HG03064 (cell line): ENCODE data around the gene TRMT2A.

ENCODE experiments used
- ATAC-seq: cut with Tn5 transposase; IDR thresholded peaks from one replicate; pipeline ENCODE4 v1.9.1; 2021; ENCODE audit warnings: low read depth; ENCODE audit not compliant: unreplicated experiment

Gene TRMT2A

GRCh38 chr22:20149257-20150250 lies 32.5 kb upstream of the TRMT2A start:
- no peak for ATAC-seq

DNA sequence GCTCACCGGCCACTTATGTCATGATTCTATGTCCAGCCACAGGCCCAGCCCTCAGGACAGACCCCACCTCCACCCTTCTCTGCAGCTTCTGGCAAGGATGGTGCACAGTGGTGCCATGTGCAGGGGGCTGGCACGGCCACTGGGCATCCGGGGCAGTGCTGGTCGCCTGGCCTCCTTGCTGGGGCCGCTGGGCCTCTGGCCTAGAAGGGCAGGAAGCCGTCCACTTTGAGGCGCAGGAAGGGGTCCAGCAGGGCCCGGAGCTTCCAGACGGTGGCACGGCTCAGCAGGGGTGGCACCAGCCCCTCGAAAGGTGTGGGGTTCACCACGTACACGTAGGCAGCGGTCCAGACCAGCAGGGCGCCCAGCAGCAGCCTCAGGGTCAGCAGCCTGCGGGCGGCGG lies 31.4 kb upstream of the TRMT2A start:
- ATAC-seq: no peak

- no peak for ATAC-seq
Measured at GRCh38 chr22:20147237-20147988, 30.4 kb upstream of the TRMT2A start.

- ATAC-seq: no peak
Measured at GRCh38 chr22:20146777-20147176, 29.8 kb upstream of the TRMT2A start.

- ATAC-seq: no peak
Measured at GRCh38 chr22:20145832-20146223, 28.8 kb upstream of the TRMT2A start.

DNA sequence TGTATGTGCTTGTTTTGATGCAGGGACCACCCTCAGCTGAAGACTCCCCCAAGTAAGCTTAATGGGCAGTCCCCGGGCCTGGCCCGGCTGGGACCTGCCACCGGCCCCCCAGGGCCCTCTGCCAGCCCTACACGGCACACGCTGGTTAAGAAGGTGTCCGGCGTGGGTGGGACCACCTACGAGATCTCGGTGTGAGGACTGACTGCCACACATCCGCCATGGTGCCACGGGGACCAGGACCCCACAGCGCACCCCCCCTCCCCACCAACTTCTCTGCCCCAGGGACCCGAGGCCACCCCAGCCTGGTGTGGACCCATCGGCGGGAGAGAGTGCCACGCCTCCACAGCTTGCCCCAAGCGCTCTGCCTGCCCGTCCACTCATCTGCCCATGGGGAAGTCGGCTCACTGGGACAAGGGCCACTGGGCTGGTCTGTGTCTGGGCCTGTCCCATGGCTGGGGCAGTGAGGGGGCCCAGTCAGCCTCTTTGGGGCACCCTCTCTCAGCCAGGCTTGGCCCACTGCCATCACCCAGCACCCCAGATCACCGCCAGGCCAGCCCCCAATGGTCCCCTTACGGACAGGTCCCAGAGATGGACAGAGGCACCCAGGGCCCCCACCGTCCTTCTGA lies 28.3 kb upstream of the TRMT2A start:
- no peak for ATAC-seq

GRCh38 chr22:20143883-20144665 lies 27.0 kb upstream of the TRMT2A start:
- ATAC-seq: no peak

- no peak for ATAC-seq
Measured at GRCh38 chr22:20142711-20143621, 25.9 kb upstream of the TRMT2A start.

DNA sequence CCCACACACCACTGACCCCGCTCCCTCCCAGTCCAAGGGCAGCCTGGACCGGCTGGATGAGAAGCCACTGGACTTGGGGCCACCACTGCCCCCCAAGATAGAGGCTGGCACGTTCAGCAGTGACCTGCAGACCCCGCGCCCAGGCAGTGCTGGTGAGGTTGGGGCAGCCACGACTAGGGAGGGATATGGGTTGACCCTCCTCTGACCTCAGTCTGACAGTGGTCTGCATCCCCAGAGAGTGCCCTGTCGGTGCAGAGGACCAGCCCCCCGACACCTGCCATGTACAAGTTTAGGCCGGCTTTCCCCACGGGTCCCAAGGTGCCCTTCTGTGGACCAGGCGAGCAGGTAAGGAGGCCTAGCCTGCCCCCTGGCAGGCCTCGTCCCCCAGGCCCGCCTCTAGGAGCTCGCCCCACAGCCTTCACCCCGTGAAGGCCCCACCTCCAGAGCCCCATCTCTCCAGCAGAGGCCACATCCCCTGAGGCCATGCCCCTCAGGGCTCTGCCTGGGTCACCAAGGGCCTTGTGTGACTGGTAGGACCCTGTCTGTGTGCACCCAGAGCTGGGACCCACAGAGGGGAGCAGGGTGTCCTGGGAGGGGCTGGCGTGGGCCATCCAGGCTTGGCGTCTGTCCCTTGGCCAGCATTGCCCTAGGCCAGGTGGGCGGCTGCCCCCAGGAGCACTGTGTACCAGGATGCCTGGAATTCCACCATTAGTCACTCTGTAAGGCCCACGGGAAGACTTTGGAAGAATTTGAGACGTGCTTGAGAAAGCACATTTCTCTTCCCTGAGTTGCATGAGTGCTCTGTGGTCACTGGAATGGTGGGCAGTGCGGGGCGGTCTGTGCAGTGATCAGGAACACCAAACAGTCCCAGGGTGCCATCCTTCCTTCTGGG lies 24.4 kb upstream of the TRMT2A start:
- ATAC-seq: no peak

DNA sequence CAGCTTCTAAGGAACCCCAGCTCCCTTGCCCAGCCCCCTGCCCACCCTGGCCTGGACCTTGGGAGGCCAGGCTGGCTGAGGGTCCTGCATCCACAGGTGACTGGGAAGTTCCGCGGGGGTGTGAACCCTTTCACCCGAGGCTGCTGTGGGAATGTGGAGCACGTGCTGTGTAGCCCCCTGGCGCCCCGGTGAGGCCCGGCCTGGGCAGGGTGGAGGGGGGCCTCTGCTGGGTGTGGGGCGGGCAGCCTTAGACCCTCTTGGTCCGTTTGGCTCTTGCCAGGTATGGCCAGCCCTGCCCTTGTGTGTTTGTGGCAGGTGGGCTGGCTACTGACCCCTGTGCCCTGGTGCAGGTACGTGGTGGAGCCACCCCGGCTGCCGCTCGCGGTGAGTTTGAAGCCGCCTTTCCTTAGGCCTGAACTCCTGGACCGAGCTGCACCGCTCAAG lies 23.5 kb upstream of the TRMT2A start:
- no peak for ATAC-seq

DNA sequence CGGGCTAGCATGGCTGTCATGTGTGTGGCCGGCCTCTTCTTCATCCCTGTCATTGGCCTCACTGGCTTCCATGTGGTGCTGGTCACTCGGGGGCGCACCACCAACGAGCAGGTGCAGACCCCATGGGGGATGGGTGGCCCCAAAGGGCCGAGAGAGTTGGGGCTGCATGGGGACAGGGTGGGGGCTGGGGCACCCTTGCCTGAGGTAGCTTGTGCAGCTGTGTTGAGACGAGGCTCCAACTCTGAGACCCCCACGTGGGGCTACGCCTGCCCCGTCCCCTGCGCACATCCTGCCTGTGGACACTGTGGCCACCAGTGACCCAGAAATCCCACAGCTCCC lies 23.1 kb upstream of the TRMT2A start:
- ATAC-seq: no peak

- ATAC-seq: no peak
Measured at GRCh38 chr22:20139391-20140106, 22.5 kb upstream of the TRMT2A start.

DNA sequence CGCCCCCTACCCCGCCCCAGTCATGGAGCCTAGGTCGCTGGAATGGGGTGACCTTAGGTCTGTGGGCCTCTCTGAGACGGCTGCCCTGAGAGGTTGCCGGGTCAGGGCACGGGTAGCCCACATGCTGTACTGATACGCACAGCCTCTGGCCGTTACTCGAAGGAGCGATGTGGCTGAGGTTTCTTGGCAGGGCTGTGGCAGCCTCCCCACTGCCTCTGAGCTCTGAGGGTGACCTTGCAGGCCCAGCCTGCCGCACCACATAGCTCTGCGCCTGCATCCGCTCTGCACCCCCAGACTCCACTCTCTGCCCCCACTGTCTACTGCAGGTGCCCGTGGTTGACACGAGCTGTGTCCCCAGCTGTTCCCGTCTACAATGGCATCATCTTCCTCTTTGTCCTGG lies 21.8 kb upstream of the TRMT2A start:
- no peak for ATAC-seq

GRCh38 chr22:20138417-20138738 lies 21.4 kb upstream of the TRMT2A start:
- no peak for ATAC-seq

DNA sequence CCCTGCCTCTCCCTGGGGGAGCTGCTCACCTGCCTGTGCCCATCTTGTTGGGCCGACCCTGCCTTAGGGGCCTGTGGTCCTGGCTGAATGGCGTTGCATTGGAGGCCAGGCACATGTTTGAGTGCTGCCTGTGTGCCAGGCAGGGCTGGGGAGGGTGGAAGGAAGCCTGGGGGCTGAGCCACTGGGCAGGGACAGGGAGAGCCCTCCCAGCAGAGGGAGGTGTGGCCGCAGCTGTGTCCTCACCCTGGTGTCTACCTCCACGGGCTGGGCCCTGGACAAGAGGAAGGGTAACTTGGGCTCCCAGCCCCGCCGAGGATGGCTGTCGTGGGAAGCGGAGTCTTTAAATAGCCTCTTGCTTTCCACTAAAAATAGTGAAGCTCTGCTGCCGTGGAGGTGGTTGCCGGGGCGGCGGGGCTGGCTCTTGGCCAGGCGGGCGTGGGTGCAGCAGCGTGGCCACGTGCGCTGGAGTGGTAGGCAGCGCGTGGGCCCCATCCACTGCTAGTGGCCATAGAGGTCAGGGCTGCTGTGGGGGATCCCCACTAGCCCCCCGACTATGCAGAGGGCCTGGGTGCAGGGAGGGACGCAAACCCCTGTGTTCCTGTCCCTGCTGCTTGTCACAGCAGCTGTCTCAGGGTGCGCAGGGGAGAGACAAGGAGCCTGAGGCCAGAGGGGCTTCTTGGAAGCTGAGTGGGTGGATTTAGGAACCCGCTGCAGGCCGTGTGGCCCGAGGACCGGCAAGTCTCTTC lies 20.8 kb upstream of the TRMT2A start:
- no peak for ATAC-seq

DNA sequence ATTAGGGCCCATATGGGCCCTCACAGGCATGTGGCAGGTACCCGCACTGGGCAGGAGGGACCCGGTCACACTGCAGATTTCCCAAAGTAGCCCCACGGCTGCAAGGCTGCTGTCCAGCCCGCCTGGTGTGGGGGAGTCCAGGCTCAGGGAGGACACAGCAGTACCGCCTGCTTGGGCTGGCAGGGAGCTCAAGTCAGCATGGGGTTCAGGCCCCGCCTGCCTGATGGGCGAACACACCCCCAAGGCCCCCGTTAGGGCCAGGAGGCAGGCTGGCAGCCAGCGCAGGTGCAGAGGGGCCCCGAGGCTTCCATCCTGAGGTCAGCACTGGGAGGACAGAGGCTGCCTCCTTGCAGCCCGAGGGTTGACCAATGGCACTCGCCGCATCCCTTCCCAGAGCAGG lies 20.1 kb upstream of the TRMT2A start:
- no peak for ATAC-seq

- no peak for ATAC-seq
Measured at GRCh38 chr22:20136603-20136873, 19.5 kb upstream of the TRMT2A start.
